Skeletal muscle satellite cell (primary cell): Measurements from ENCODE around the gene HHEX.
"Not testable (repeated sequence)": the region's sequence is repeated elsewhere in the genome, so short reads cannot be mapped to it uniquely, and the experiment has no call there.

Experiments
- H3K27me3 ChIP-seq: 2 replicates; pipeline ENCODE4 v1.7.0; 2013; ENCODE audit warnings: low read length; ENCODE audit not compliant: control insufficient read depth, insufficient read depth
- H3K36me3 ChIP-seq: 2 replicates; pipeline ENCODE4 v1.7.0; 2013; ENCODE audit warnings: mild to moderate bottlenecking, control low read depth, low read length; ENCODE audit not compliant: insufficient read depth
- H3K4me1 ChIP-seq: 2 replicates; pipeline ENCODE4 v1.7.0; 2013; ENCODE audit warnings: low read length; ENCODE audit not compliant: control insufficient read depth, insufficient read depth
- H3K4me2 ChIP-seq: 2 replicates; pipeline ENCODE4 v1.7.0; 2013; ENCODE audit warnings: mild to moderate bottlenecking, low read length
- H3K4me3 ChIP-seq: 2 replicates; pipeline ENCODE4 v1.7.0; 2013; ENCODE audit warnings: low read length
- H3K9ac ChIP-seq: 2 replicates; pipeline ENCODE4 v1.7.0; 2013; ENCODE audit warnings: mild to moderate bottlenecking, low read depth, low read length, moderate library complexity
- H3K9me3 ChIP-seq: replicated peaks from 2 replicates; pipeline ENCODE4 v1.7.0; 2013; ENCODE audit warnings: mild to moderate bottlenecking, control low read depth, low read length

HHEX gene

GRCh38 chr10:92719991-92720830 lies 30.5 kb downstream of the HHEX start:
- H3K9ac ChIP-seq = no peak overlapping the region
- H3K4me2 ChIP-seq = no peak overlapping the region
- H3K4me3 ChIP-seq = no peak overlapping the region
- H3K36me3 ChIP-seq = no peaks in the 10 kb centered on the region
- H3K4me1 ChIP-seq = no peaks in the 10 kb centered on the region
- no peaks in the 10 kb centered on the region for H3K9me3 ChIP-seq
- peaks cover 60% of the 10 kb centered on the region for H3K27me3 ChIP-seq

- Histone ChIP-seq H3K9ac (no peak overlapping the region), H3K4me1 (no peaks in the 10 kb centered on the region), H3K4me3 (no peak overlapping the region), H3K36me3 (no peaks in the 10 kb centered on the region), H3K9me3 (no peaks in the 10 kb centered on the region), H3K27me3 (peaks cover 62% of the 10 kb centered on the region), H3K4me2 (no peak overlapping the region)
These were observed 31.0 kb downstream of the HHEX start for GRCh38 chr10:92720831-92721165.

GRCh38 chr10:92722349-92722748 lies 32.6 kb downstream of the HHEX start:
- Histone ChIP-seq H3K36me3 (no peaks in the 10 kb centered on the region), H3K4me2 (no peak overlapping the region), H3K4me1 (no peaks in the 10 kb centered on the region), H3K4me3 (no peak overlapping the region), H3K9me3 (no peaks in the 10 kb centered on the region), H3K9ac (no peak overlapping the region), H3K27me3 (peaks cover 61% of the 10 kb centered on the region)

- H3K36me3 ChIP-seq = no peaks in the 10 kb centered on the region
- no peak overlapping the region for H3K4me3 ChIP-seq
- H3K9me3 ChIP-seq = no peaks in the 10 kb centered on the region
- peaks cover 48% of the 10 kb centered on the region for H3K27me3 ChIP-seq
- H3K4me1 ChIP-seq = no peaks in the 10 kb centered on the region
- H3K4me2 ChIP-seq = no peak overlapping the region
- no peak overlapping the region for H3K9ac ChIP-seq
These were observed 37.4 kb downstream of the HHEX start for GRCh38 chr10:92727141-92727540.

- Histone ChIP-seq H3K4me1 (no peaks in the 10 kb centered on the region), H3K9me3 (no peaks in the 10 kb centered on the region), H3K4me3 (no peak overlapping the region), H3K4me2 (no peak overlapping the region), H3K36me3 (no peaks in the 10 kb centered on the region), H3K27me3 (peaks cover 45% of the 10 kb centered on the region), H3K9ac (no peak overlapping the region)
These were observed 37.8 kb downstream of the HHEX start for GRCh38 chr10:92727550-92727949.

GRCh38 chr10:92729886-92730285 lies 40.1 kb downstream of the HHEX start:
- H3K4me3 ChIP-seq = no peak overlapping the region
- no peaks in the 10 kb centered on the region for H3K9me3 ChIP-seq
- no peak overlapping the region for H3K4me2 ChIP-seq
- no peaks in the 10 kb centered on the region for H3K4me1 ChIP-seq
- no peak overlapping the region for H3K9ac ChIP-seq
- H3K27me3 ChIP-seq = peaks cover 31% of the 10 kb centered on the region
- no peaks in the 10 kb centered on the region for H3K36me3 ChIP-seq

GRCh38 chr10:92732958-92733357 lies 43.2 kb downstream of the HHEX start:
- no peak overlapping the region for H3K9ac ChIP-seq
- no peak overlapping the region for H3K4me3 ChIP-seq
- H3K4me1 ChIP-seq = no peaks in the 10 kb centered on the region
- no peaks in the 10 kb centered on the region for H3K36me3 ChIP-seq
- H3K9me3 ChIP-seq = no peaks in the 10 kb centered on the region
- peaks cover 9% of the 10 kb centered on the region for H3K27me3 ChIP-seq
- no peak overlapping the region for H3K4me2 ChIP-seq

- Histone ChIP-seq H3K4me1 (no peaks in the 10 kb centered on the region), H3K9me3 (no peaks in the 10 kb centered on the region), H3K27me3 (peaks cover 15% of the 10 kb centered on the region)
These were observed 44.5 kb downstream of the HHEX start for GRCh38 chr10:92734301-92734700.

GRCh38 chr10:92735938-92736337 lies 46.2 kb downstream of the HHEX start:
- no peak overlapping the region for H3K4me3 ChIP-seq
- no peak overlapping the region for H3K4me2 ChIP-seq
- no peaks in the 10 kb centered on the region for H3K36me3 ChIP-seq
- no peaks in the 10 kb centered on the region for H3K9me3 ChIP-seq
- no peaks in the 10 kb centered on the region for H3K4me1 ChIP-seq
- H3K9ac ChIP-seq = no peak overlapping the region
- peaks cover 20% of the 10 kb centered on the region for H3K27me3 ChIP-seq

More at GRCh38 chr10:92734301-92734700, 44.5 kb downstream of the HHEX start:
- Histone ChIP-seq H3K9ac (no peak overlapping the region), H3K36me3 (no peaks in the 10 kb centered on the region), H3K4me2 (no peak overlapping the region), H3K4me3 (no peak overlapping the region)

GRCh38 chr10:92737484-92737883 lies 47.7 kb downstream of the HHEX start:
- Histone ChIP-seq H3K27me3 (peaks cover 28% of the 10 kb centered on the region), H3K4me1 (no peaks in the 10 kb centered on the region), H3K9me3 (no peaks in the 10 kb centered on the region), H3K4me2 (no peak overlapping the region), H3K4me3 (no peak overlapping the region), H3K36me3 (no peaks in the 10 kb centered on the region), H3K9ac (no peak overlapping the region)

- no peaks in the 10 kb centered on the region for H3K36me3 ChIP-seq
- H3K4me1 ChIP-seq = no peaks in the 10 kb centered on the region
- H3K9me3 ChIP-seq = no peaks in the 10 kb centered on the region
These were observed 51.0 kb downstream of the HHEX start for GRCh38 chr10:92740762-92741161.

GRCh38 chr10:92741741-92742140 lies 52.0 kb downstream of the HHEX start:
- H3K9ac ChIP-seq, H3K4me3 ChIP-seq, H3K36me3 ChIP-seq, H3K4me2 ChIP-seq, H3K9me3 ChIP-seq, H3K4me1 ChIP-seq: not testable (repeated sequence)
- H3K27me3 ChIP-seq = peaks cover 45% of the 10 kb centered on the region

More at GRCh38 chr10:92740762-92741161, 51.0 kb downstream of the HHEX start:
- H3K4me3 ChIP-seq = no peak overlapping the region
- no peak overlapping the region for H3K4me2 ChIP-seq
- no peak overlapping the region for H3K9ac ChIP-seq
- peaks cover 42% of the 10 kb centered on the region for H3K27me3 ChIP-seq
